Renal cortical epithelial cell (primary cell): ENCODE measurements around the gene ZNF738. TPM values are rescaled to one million over a fixed set of nuclear protein-coding genes. Genes with fewer than 3 reads are reported as not detected.
"Not testable (repeated sequence)": the region's sequence is repeated elsewhere in the genome, so short reads cannot be mapped to it uniquely, and the experiment has no call there.

Experiments used
- DNase-seq: peaks from one replicate; pipeline ENCODE4 v3.0.0-alpha.2; 2011; ENCODE audit warnings: low read depth
- total RNA-seq: library from RNA; depleted of rRNA; stranded (reverse); fragments of >200 nt; gene quantifications from 2 replicates; pipeline ENCODE4 v1.2.3, GENCODE V29; 2014

The ZNF738 gene
- 5.4 and 7.4 TPM in 2 replicates for total RNA-seq

GRCh38 chr19:21358768-21359451, at the start of gene ZNF738:
Gene ZNF738 (plus strand): TSS chr19:21359000. CDS start chr19:21359141, 141 bp downstream.
- DNase-seq: peak; percentile 88

GRCh38 chr19:21312807-21313206, 46.0 kb upstream of the ZNF738 start:
- DNase-seq: not testable (repeated sequence)

- no peak for DNase-seq
These were observed 44.1 kb upstream of the ZNF738 start for GRCh38 chr19:21314676-21315075.

GRCh38 chr19:21317821-21318220, 41.0 kb upstream of the ZNF738 start:
- no peak for DNase-seq

GRCh38 chr19:21321134-21321533, 37.7 kb upstream of the ZNF738 start:
- no peak for DNase-seq

- no peak for DNase-seq
These were observed 36.8 kb upstream of the ZNF738 start for GRCh38 chr19:21321996-21322395.

GRCh38 chr19:21322528-21322927, 36.3 kb upstream of the ZNF738 start:
- no peak for DNase-seq

- no peak for DNase-seq
These were observed 35.8 kb upstream of the ZNF738 start for GRCh38 chr19:21323000-21323399.

GRCh38 chr19:21326169-21326568, 32.6 kb upstream of the ZNF738 start:
- no peak for DNase-seq

- peak; percentile 2 for DNase-seq
These were observed 30.4 kb upstream of the ZNF738 start for GRCh38 chr19:21328406-21328805.

- peak; percentile 87 for DNase-seq
These were observed 29.8 kb upstream of the ZNF738 start, which contains the start of gene ZNF708 for GRCh38 chr19:21328885-21329605. Gene ZNF708 (minus strand): TSS chr19:21329410. CDS start chr19:21329212, 198 bp downstream.

GRCh38 chr19:21335721-21336120, 23.1 kb upstream of the ZNF738 start:
- no peak for DNase-seq

- not testable (repeated sequence) for DNase-seq
These were observed 14.0 kb upstream of the ZNF738 start for GRCh38 chr19:21344841-21345240.

- DNase-seq: no peak
These were observed 6.0 kb upstream of the ZNF738 start for GRCh38 chr19:21352830-21353229.

GRCh38 chr19:21362291-21362690, 3.5 kb downstream of the ZNF738 start:
- DNase-seq: no peak

GRCh38 chr19:21383980-21384582, 25.3 kb downstream of the ZNF738 start:
- no peak for DNase-seq

GRCh38 chr19:21396121-21396520, 37.3 kb downstream of the ZNF738 start:
- DNase-seq: no peak

GRCh38 chr19:21396893-21397572, 38.2 kb downstream of the ZNF738 start, which contains the start of gene ZNF493:
Gene ZNF493 (plus strand): TSS chr19:21397133. CDS start chr19:21397238, 105 bp downstream.
- peak; percentile 89 for DNase-seq

- DNase-seq: no peak
These were observed 40.1 kb downstream of the ZNF738 start for GRCh38 chr19:21398851-21399250.

- no peak for DNase-seq
These were observed 43.6 kb downstream of the ZNF738 start for GRCh38 chr19:21402303-21402985.

GRCh38 chr19:21410166-21410565, 51.4 kb downstream of the ZNF738 start:
- no peak for DNase-seq
